GM21576 (cell line): ENCODE data around the gene CAMTA1.

Experiments used
- ATAC-seq: cut with Tn5 transposase; IDR thresholded peaks from one replicate; pipeline ENCODE4 v1.9.1; 2021; ENCODE audit warnings: mild to moderate bottlenecking, moderate library complexity; ENCODE audit not compliant: unreplicated experiment

The CAMTA1 gene

GRCh38 chr1:7630378-7630777, 845.1 kb downstream of the CAMTA1 start:
- ATAC-seq: no peak

GRCh38 chr1:7632176-7632575, 846.9 kb downstream of the CAMTA1 start:
- no peak for ATAC-seq

- no peak for ATAC-seq
These were observed 847.4 kb downstream of the CAMTA1 start for GRCh38 chr1:7632681-7633080.

- no peak for ATAC-seq
These were observed 848.4 kb downstream of the CAMTA1 start for GRCh38 chr1:7633506-7634245.

- no peak for ATAC-seq
These were observed 849.4 kb downstream of the CAMTA1 start for GRCh38 chr1:7634546-7635240.

GRCh38 chr1:7636795-7637526, 851.7 kb downstream of the CAMTA1 start:
- no peak for ATAC-seq

- ATAC-seq: no peak
These were observed 852.8 kb downstream of the CAMTA1 start for GRCh38 chr1:7638078-7638477.

GRCh38 chr1:7639435-7640131, 854.3 kb downstream of the CAMTA1 start:
- no peak for ATAC-seq

GRCh38 chr1:7640350-7640749, 855.1 kb downstream of the CAMTA1 start:
- ATAC-seq: no peak

GRCh38 chr1:7640920-7641585, 855.8 kb downstream of the CAMTA1 start:
- ATAC-seq: no peak

- ATAC-seq: no peak
These were observed 856.5 kb downstream of the CAMTA1 start for GRCh38 chr1:7641587-7642417.

GRCh38 chr1:7642418-7642704, 857.1 kb downstream of the CAMTA1 start:
- no peak for ATAC-seq

- no peak for ATAC-seq
These were observed 857.7 kb downstream of the CAMTA1 start for GRCh38 chr1:7642781-7643529.

- ATAC-seq: no peak
These were observed 858.3 kb downstream of the CAMTA1 start for GRCh38 chr1:7643530-7643929.

- ATAC-seq: no peak
These were observed 858.8 kb downstream of the CAMTA1 start for GRCh38 chr1:7644086-7644485.

GRCh38 chr1:7644961-7645750, 859.9 kb downstream of the CAMTA1 start:
- ATAC-seq: no peak

- ATAC-seq: no peak
These were observed 860.4 kb downstream of the CAMTA1 start for GRCh38 chr1:7645751-7646048.

GRCh38 chr1:7646164-7646563, 860.9 kb downstream of the CAMTA1 start:
- no peak for ATAC-seq
